Activated T-helper 1 cell treated with anti-CD3 and anti-CD28 coated beads, Interleukin-12 subunit alpha, Interleukin-12 subunit beta, Interleukin-2, Interleukin-4 antibody, amounts not matched to agents 30 ng/mL and 10 ng/mL and 1 ng/mL, durations not matched to agents 14 hours and 24 hours and 36 hours (primary cell): ENCODE results near the gene ANKRD44. TPM values are rescaled to one million over a fixed set of nuclear protein-coding genes. Genes with fewer than 3 reads are reported as not detected.
"Not testable (repeated sequence)": the region's sequence is repeated elsewhere in the genome, so short reads cannot be mapped to it uniquely, and the experiment has no call there.

ENCODE experiments used
- DNase-seq: peaks from one replicate; pipeline ENCODE4 v3.0.0; 2021; ENCODE audit warnings: low spot score
- H3K27ac Mint-ChIP-seq: one replicate; pipeline ENCODE4 v1.8.0; 2021; ENCODE audit warnings: mild to moderate bottlenecking, mixed read lengths
- H3K27me3 Mint-ChIP-seq: one replicate; pipeline ENCODE4 v1.8.0; 2022; ENCODE audit warnings: mild to moderate bottlenecking, moderate library complexity, mixed read lengths; ENCODE audit not compliant: insufficient read depth
- H3K36me3 Mint-ChIP-seq: one replicate; pipeline ENCODE4 v1.8.0; 2021; ENCODE audit warnings: low read depth, mixed read lengths
- H3K4me1 Mint-ChIP-seq: one replicate; pipeline ENCODE4 v1.8.0; 2021; ENCODE audit warnings: low read depth, mixed read lengths
- H3K4me3 Mint-ChIP-seq: one replicate; pipeline ENCODE4 v1.8.0; 2021; ENCODE audit warnings: mild to moderate bottlenecking, moderate library complexity, mixed read lengths
- H3K9me3 Mint-ChIP-seq: one replicate; pipeline ENCODE4 v1.8.0; 2021; ENCODE audit warnings: mixed read lengths
- intact Hi-C: fragments of 100-400 bp; cut with micrococcal nuclease; formaldehyde crosslinking; loops from one replicate; pipeline ENCODE4 v1.15.1; 2024
- total RNA-seq: library from RNA; stranded (reverse); gene quantifications from 2 replicates; pipeline ENCODE4 v1.2.3, GENCODE V29; 2022

The ANKRD44 gene
- total RNA-seq, 1 donor from 2014 or later = 159 TPM

DNA sequence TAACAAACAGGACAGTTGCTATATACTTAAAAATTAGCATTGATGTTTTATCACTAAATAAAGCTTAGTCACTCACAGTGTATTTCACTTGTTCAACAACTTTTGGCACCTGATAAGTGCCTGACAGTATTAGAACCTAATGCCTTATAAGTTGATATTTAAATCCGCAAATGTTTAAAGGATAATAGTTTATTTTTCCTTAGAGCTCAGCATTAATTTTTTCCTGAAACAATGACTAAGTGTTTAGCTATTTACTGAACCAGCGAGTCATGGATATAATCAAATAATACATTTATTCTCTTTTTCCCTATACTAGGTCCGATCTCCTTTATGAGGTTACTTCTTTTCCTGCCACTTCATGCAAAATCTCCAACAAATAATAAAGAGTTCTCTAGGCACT lies 238.0 kb downstream of the ANKRD44 start:
- Mint-ChIP-seq H3K4me3 (no peak overlapping the region), H3K4me1 (peaks cover 45% of the 10 kb centered on the region)

DNA sequence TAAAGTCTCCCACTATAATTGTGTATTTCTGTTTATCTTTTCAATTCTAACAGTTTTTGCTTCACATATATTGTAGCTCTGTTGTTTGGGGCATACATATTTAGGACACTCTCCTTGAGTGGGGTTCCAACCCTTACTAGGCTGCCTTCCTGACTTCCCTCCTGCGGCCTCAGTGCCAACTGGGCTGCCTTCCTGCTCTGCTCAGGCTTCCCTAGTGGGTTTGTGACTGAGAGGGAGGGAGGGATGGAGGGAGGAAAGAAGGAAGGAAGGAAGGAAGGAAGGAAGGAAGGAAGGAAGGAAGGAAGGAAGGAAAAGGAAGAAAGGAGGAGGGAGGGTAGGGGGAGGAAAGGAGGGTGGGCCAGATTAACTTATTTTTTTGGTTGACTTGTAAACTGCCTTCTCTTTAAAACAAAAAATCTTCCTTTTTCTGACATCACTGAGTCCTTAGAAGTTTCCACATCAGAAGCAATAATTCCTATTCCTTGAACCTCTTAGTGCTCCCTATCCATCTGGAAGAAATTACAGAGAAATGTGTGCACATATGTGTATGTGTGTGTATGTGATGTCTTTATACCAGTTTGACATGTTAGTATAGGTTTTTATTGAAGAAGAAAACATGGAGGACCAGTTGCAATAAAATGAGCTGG lies 238.7 kb downstream of the ANKRD44 start:
- peaks cover 45% of the 10 kb centered on the region for H3K4me1 Mint-ChIP-seq
- intact Hi-C loops = no loop called here
- no peak overlapping the region for H3K4me3 Mint-ChIP-seq
- H3K9me3 Mint-ChIP-seq = peaks cover 10% of the 10 kb centered on the region
- no peaks in the 10 kb centered on the region for H3K27me3 Mint-ChIP-seq
- H3K36me3 Mint-ChIP-seq = peaks cover 58% of the 10 kb centered on the region
- no peak for DNase-seq
- peak overlapping the region; percentile 69 for H3K27ac Mint-ChIP-seq

More for the DNA sequence above, 238.0 kb downstream of the ANKRD44 start:
- intact Hi-C loops = no loop called here
- Mint-ChIP-seq H3K27ac (peak overlapping the region; percentile 38), H3K36me3 (peaks cover 64% of the 10 kb centered on the region), H3K9me3 (peaks cover 16% of the 10 kb centered on the region), H3K27me3 (no peaks in the 10 kb centered on the region)
- no peak for DNase-seq

DNA sequence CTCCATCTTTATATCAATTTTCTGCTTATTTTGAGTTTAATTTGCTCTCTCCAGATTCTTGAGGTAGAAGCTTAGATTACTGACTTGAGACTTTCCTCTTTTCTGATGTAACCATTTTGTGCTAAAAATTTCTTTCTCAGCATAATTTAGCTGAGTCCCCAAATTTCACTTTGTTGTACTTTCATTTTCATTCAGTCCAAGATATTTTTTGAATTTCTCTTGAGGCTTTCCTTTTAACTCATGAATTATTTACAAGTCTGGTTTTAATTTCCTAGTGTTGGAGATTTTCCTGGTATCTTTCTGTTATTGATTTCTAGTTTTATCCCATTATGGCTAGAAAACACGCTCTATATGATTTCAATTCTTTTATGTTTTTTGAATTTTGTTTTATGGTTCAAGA lies 239.4 kb downstream of the ANKRD44 start:
- peak overlapping the region; percentile 69 for H3K27ac Mint-ChIP-seq
- H3K4me1 Mint-ChIP-seq = peaks cover 50% of the 10 kb centered on the region
- no peaks in the 10 kb centered on the region for H3K27me3 Mint-ChIP-seq
- peaks cover 58% of the 10 kb centered on the region for H3K36me3 Mint-ChIP-seq
- H3K4me3 Mint-ChIP-seq = no peak overlapping the region
- H3K9me3 Mint-ChIP-seq = peaks cover 9% of the 10 kb centered on the region
- intact Hi-C loops = no loop called here
- DNase-seq = no peak

DNA sequence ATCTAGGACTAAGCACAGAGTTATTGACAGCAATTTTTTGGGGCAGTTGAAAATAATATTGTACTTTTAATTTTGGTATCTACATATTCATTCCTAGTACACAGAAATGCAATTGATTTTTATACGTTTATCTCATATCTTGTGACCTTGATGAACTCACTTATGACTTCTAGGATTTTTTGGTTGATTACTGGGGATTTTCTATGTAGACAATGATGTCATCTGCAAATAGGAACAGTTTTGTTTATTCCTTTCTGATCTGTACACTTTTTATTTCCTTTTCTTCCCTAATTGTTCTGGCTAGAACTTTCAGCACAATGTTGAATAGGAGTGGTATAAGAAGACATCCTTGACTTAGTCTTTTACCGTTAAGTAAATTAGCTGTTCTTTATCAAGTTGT lies 240.6 kb downstream of the ANKRD44 start:
- intact Hi-C loops = no loop called here
- Mint-ChIP-seq H3K4me3 (no peak overlapping the region), H3K9me3 (peaks cover 9% of the 10 kb centered on the region), H3K27me3 (no peaks in the 10 kb centered on the region), H3K4me1 (peaks cover 62% of the 10 kb centered on the region), H3K27ac (no peak overlapping the region), H3K36me3 (peaks cover 61% of the 10 kb centered on the region)
- no peak for DNase-seq

DNA sequence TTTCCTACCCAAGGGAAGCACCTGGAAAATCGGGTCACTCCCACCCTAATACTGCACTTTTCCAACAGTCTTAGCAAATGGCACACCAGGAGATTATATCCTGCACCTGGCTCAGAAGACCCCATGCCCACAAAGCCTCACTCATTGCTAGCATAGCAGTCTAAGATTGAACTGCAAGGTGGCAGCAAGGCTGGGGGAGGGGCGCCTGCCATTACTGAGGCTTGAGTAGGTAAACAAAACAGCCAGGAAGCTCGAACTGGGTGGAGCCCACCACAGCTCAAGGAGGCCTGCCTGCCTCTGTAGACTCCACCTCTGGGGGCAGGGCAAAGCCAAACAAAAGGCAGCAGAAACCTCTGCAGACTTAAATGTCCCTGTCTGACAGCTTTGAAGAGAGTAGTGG lies 248.0 kb downstream of the ANKRD44 start:
- H3K27me3 Mint-ChIP-seq, H3K4me3 Mint-ChIP-seq, H3K27ac Mint-ChIP-seq, H3K9me3 Mint-ChIP-seq, intact Hi-C loops: not testable (repeated sequence)
- peak; percentile 50 for DNase-seq
- Mint-ChIP-seq H3K36me3 (peaks cover 64% of the 10 kb centered on the region), H3K4me1 (peaks cover 42% of the 10 kb centered on the region)

DNA sequence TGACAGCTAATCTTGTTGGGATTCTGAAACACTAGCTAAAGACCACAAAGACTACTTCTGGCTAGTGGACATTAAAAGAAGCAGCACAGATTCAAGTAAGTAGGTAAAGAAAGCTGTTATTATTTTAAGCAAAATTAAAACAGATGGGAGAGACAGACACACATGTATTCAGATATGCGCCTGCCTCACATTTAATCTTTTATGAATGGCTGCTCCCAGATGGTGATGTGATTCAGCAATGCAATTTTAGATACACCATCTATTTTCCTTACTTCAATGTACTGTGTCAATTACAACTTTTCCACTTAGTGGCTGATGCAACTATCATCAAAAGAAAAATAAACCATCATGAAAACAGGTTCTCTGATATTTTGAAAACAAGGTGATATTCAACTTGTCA lies 251.1 kb downstream of the ANKRD44 start:
- no peak overlapping the region for H3K27ac Mint-ChIP-seq
- no peaks in the 10 kb centered on the region for H3K27me3 Mint-ChIP-seq
- H3K9me3 Mint-ChIP-seq = peaks cover 18% of the 10 kb centered on the region
- intact Hi-C loops = loop anchor here (2.0 to 5.0 kb wide), 2 partner anchors 15 to 47 kb away; no protein-coding TSS in a partner anchor
- no peak overlapping the region for H3K4me3 Mint-ChIP-seq
- H3K4me1 Mint-ChIP-seq = peaks cover 35% of the 10 kb centered on the region
- peaks cover 74% of the 10 kb centered on the region for H3K36me3 Mint-ChIP-seq
- no peak for DNase-seq

DNA sequence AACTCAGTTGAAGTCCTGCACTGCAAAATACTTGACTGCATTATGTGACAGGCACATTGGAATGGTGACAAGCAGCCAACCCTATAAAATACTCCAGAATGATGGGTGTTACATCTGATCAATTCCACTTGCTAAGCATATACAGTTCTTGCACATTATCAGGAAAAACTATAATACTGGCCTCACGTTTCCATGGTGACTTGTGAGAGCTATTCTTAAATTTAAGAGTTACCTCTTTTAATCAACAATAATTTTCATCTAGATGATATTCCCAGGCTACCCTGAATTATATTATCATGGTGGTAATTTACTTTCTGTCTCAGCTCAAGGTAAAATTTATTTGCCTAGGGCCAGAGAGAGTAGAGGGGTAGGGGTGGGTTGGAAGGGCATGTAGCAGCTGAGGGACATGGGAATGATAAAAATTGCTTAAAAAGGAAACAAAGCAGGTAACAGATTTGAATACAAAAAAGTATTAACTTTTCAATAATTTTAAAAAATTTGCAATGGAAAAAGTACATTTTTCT lies 251.7 kb downstream of the ANKRD44 start:
- no peak for DNase-seq
- no peak overlapping the region for H3K27ac Mint-ChIP-seq
- peaks cover 18% of the 10 kb centered on the region for H3K9me3 Mint-ChIP-seq
- H3K36me3 Mint-ChIP-seq = peaks cover 77% of the 10 kb centered on the region
- no peak overlapping the region for H3K4me3 Mint-ChIP-seq
- H3K27me3 Mint-ChIP-seq = no peaks in the 10 kb centered on the region
- peaks cover 30% of the 10 kb centered on the region for H3K4me1 Mint-ChIP-seq
- intact Hi-C loops = loop anchor here (2.0 to 5.0 kb wide), 2 partner anchors 16 to 47 kb away; no protein-coding TSS in a partner anchor

DNA sequence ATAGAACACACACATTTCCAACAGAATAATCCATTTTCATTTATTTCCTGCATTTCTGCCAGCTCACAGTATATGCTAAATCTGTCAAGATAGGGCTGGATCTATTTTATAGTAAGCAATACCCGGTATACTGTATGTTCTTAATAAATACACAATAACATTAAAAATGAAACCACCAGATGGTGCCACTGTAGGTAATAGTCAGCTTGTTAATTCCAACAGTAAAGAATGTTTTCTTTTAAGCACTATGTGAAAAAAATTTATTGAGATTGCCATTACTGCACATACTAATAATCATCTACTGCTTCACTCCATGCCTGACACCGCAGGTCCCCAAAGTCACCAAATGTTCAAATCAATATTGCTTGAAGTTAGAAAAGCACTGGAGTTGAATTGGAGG lies 252.6 kb downstream of the ANKRD44 start:
- H3K27me3 Mint-ChIP-seq = no peaks in the 10 kb centered on the region
- H3K4me3 Mint-ChIP-seq = no peak overlapping the region
- H3K9me3 Mint-ChIP-seq = peaks cover 18% of the 10 kb centered on the region
- peaks cover 21% of the 10 kb centered on the region for H3K4me1 Mint-ChIP-seq
- H3K36me3 Mint-ChIP-seq = peaks cover 77% of the 10 kb centered on the region
- H3K27ac Mint-ChIP-seq = no peak overlapping the region
- intact Hi-C loops = loop anchor here (2.0 to 5.0 kb wide), 2 partner anchors 17 to 46 kb away; no protein-coding TSS in a partner anchor
- DNase-seq = no peak

DNA sequence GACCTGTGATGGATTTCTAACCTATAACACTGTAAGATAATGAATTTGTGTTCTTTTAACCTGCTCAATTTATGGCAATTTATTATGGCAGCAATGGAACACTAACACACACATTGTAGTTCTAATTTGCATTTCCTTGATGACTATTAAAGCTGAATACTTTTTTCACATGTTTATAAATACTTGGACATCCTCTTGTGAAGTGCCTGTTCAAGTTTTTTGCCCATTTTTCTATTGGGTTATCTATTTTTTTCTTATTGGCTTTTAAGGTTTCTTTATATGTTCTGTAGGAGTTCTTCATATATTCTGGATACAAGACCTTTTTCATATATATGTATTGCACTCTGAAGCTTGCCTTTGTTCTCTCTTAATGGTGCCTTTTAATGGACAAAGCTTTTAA lies 255.5 kb downstream of the ANKRD44 start:
- no peak overlapping the region for H3K27ac Mint-ChIP-seq
- peaks cover 80% of the 10 kb centered on the region for H3K36me3 Mint-ChIP-seq
- H3K4me3 Mint-ChIP-seq = no peak overlapping the region

DNA sequence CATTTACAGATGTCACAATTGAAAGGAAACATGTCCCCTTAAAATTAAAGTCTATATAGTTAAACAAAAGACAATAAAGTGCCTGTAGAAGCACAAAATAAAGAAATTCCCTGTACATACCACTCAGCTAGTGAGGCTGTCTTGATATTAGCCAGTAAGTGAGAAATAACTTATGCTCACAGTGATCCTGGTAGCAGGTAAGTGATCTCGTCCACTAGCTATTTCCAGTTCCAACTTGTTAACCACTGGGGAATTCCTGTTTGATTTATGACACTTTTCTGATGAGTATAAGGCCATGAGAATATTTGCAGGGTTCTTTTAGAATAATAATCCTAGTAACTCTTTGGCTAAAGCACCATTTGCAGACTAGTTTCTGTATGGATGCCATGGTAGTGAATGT lies 256.1 kb downstream of the ANKRD44 start:
- DNase-seq = no peak
- Mint-ChIP-seq H3K9me3 (peaks cover 18% of the 10 kb centered on the region), H3K27ac (peak overlapping the region; percentile 30), H3K4me1 (peaks cover 18% of the 10 kb centered on the region), H3K4me3 (no peak overlapping the region), H3K36me3 (peaks cover 80% of the 10 kb centered on the region), H3K27me3 (no peaks in the 10 kb centered on the region)
- intact Hi-C loops = no loop called here

More for the DNA sequence above, 255.5 kb downstream of the ANKRD44 start:
- DNase-seq = no peak
- Mint-ChIP-seq H3K4me1 (peaks cover 18% of the 10 kb centered on the region), H3K27me3 (no peaks in the 10 kb centered on the region), H3K9me3 (peaks cover 18% of the 10 kb centered on the region)
- intact Hi-C loops = loop anchor here (5.0 kb wide), 1 partner anchor 43 kb away; no protein-coding TSS in a partner anchor

DNA sequence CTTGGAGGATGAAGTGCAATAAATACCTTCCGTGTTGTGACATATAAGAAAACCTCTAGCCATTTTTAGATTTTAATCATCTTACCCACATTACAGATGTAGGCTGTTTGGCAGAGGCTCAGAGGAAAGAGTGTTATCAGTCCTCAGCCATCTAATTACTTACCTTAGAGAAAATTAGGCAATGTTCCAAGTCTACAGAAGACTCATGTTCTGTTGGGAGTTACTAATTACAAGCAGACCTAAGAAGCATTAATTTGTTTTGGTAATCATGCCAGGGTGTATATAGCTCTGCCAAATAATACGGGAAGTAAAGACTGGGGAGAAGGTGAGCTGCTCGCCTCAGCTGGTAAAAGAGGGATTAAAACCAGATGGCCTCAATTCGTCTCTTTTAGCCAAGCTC lies 258.2 kb downstream of the ANKRD44 start:
- Mint-ChIP-seq H3K27me3 (no peaks in the 10 kb centered on the region), H3K4me3 (no peak overlapping the region), H3K4me1 (peaks cover 18% of the 10 kb centered on the region), H3K9me3 (peaks cover 18% of the 10 kb centered on the region), H3K36me3 (peaks cover 77% of the 10 kb centered on the region), H3K27ac (peak overlapping the region; percentile 29)
- intact Hi-C loops = no loop called here
- no peak for DNase-seq

DNA sequence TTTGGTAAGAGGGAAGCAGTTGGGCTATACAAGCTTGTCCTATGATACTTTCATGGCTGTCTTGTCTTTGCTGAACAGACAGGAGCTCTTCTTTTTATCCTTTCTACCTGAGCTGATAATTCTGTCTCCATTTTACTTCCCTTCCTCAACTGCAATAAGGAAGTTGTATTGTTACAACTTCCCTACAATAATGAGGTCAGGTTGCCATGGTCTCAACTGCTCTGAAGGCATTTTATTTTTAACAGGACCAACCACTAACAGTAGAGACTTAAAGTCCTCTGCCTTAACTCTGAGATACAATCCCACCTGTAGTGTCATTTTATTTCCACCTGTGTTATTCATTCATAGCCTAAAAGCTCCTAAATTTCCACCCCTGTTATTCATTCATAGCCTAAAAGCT lies 265.5 kb downstream of the ANKRD44 start:
- H3K36me3 Mint-ChIP-seq = peaks cover 47% of the 10 kb centered on the region
- intact Hi-C loops = no loop called here
- peaks cover 28% of the 10 kb centered on the region for H3K4me1 Mint-ChIP-seq

DNA sequence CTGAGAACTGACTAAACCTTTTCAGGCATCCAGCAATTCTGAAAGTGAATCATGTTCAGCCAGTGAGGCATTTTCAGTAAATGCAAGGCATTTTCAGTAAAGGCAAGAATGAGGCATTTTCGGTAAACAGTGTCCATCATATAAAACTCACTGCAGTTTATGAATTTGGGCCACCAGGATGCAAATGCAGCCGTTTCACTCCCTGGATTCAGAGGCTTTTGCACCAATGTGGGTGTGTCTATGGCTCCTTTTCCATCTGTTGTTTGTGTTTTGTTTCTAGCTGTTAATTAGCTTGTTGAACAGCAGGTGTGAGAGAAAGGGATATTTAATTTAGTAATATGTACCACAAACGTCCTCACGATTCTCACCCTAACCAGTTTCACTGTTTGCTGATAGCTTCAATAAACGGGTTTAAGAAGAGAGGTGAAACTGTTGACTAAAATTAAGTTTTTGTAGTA lies 267.8 kb downstream of the ANKRD44 start:
- H3K4me1 Mint-ChIP-seq = peaks cover 37% of the 10 kb centered on the region
- H3K4me3 Mint-ChIP-seq = no peak overlapping the region
- no peaks in the 10 kb centered on the region for H3K9me3 Mint-ChIP-seq
- no peak overlapping the region for H3K27ac Mint-ChIP-seq
- H3K27me3 Mint-ChIP-seq = no peaks in the 10 kb centered on the region
- intact Hi-C loops = loop anchor here (2.0 kb wide), 1 partner anchor 18 kb away; no protein-coding TSS in a partner anchor
- DNase-seq = peak; percentile 3
- peaks cover 41% of the 10 kb centered on the region for H3K36me3 Mint-ChIP-seq

More for the DNA sequence above, 265.5 kb downstream of the ANKRD44 start:
- DNase-seq = no peak
- Mint-ChIP-seq H3K9me3 (no peaks in the 10 kb centered on the region), H3K27ac (no peak overlapping the region), H3K4me3 (no peak overlapping the region), H3K27me3 (no peaks in the 10 kb centered on the region)
